ENCODE data around the gene LRRC56. TPM values are rescaled to one million over a fixed set of nuclear protein-coding genes. Genes with fewer than 3 reads are reported as not detected.

Gene LRRC56
- total RNA-seq, 1 experiment from 2014 or later: 3.4 TPM

DNA sequence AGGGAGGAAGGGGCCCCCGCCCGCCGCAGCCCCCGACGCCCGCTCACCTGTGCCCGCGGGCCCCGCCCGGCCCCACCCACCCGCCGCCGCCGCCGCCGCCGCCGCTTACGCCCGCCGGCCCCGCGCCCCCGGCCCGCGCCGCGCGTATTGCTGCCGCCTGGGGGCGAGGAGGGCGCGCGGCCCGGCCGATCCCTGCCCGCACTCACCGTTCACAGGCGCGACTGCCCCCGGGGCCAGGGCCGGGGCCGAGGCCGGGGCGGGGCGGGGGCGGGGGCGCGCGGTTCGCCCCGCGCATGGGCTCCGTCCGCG lies 2.2 kb upstream of the LRRC56 start:
- Mint-ChIP-seq H3K27me3 (ENCODE audit: low read depth) (peaks cover 16% of the 10 kb centered on the region), H3K4me3 (0 out of 5 replicates have a peak overlapping the region, but pooled peaks of 1 of the 2 experiments have one; percentile 15), H3K36me3 (ENCODE audit: insufficient read depth in 1 of 3, low read depth in 3 of 3) (peaks cover 5 to 18% (median 10%) of the 10 kb centered on the region in 3 experiments; a peak in 5 of 7 replicates), H3K9me3 (peaks cover 0 to 2% of the 10 kb centered on the region in 2 experiments; a peak in 1 of 5 replicates), H3K27ac (no peak overlapping the region), H3K4me1 (peaks cover 6 to 8% of the 10 kb centered on the region in 2 experiments; a peak in 2 of 4 replicates)
- Histone ChIP-seq H3K23me2 (ENCODE audit: insufficient read length, low read depth, low read length, poor library complexity, severe bottlenecking) (peaks cover 19% of the 10 kb centered on the region), H4K20me1 (ENCODE audit: control insufficient read depth, insufficient read depth, insufficient read length) (no peaks in the 10 kb centered on the region), H3K23ac (ENCODE audit: insufficient read length, low read depth, low read length) (no peak overlapping the region), H2AK5ac (ENCODE audit: insufficient read length, low read length) (no peak overlapping the region), H3K27ac (ENCODE audit: insufficient read length, low read depth, low read length) (no peak overlapping the region), H4K8ac (replicated peaks; ENCODE audit: insufficient read length, low read depth, low read length) (no peak overlapping the region), H3K18ac (ENCODE audit: insufficient read length, low read depth, low read length) (no peak overlapping the region), H3K56ac (ENCODE audit: insufficient read length, low read depth, low read length) (no peak overlapping the region), H3K27me3 (ENCODE audit: insufficient read depth, low read length) (no peaks in the 10 kb centered on the region), H2BK15ac (ENCODE audit: low read depth, low read length) (no peak overlapping the region), H3K9me3 (ENCODE audit: control insufficient read depth, low read depth, low read length) (no peaks in the 10 kb centered on the region), H2BK5ac (ENCODE audit: insufficient read length, low read length) (no peak overlapping the region), H3K79me1 (ENCODE audit: insufficient read depth, low read depth, low read length, poor library complexity, severe bottlenecking) (no peaks in the 10 kb centered on the region), H4K5ac (ENCODE audit: insufficient read length, low read depth, low read length) (no peak overlapping the region), H3K4me2 (ENCODE audit: insufficient read depth, insufficient read length, low read length) (no peak overlapping the region), H2BK120ac (ENCODE audit: low read depth, low read length, poor library complexity, severe bottlenecking) (no peak overlapping the region), H3K4ac (ENCODE audit: low read depth, low read length) (no peak overlapping the region), H3K9ac (ENCODE audit: extremely low read depth, insufficient read length, low read length) (no peak overlapping the region), H3K14ac (ENCODE audit: insufficient read depth, low read length) (no peak overlapping the region), H2BK20ac (ENCODE audit: low read depth, low read length, poor library complexity, severe bottlenecking) (no peak overlapping the region), H2BK12ac (ENCODE audit: insufficient read length, low read depth, low read length) (no peak overlapping the region), H4K91ac (ENCODE audit: insufficient read length, low read depth, low read length) (no peak overlapping the region), H3K4me1 (ENCODE audit: insufficient read depth, low read length) (no peaks in the 10 kb centered on the region), H2AFZ (ENCODE audit: low read length) (no peak overlapping the region), H3T11ph (ENCODE audit: low read length) (no peak overlapping the region), H3K79me2 (ENCODE audit: insufficient read depth, low read length) (no peaks in the 10 kb centered on the region)
- no CpG with 5 or more reads among the region's 56 CpGs for WGBS (ENCODE audit: extremely low coverage, insufficient read length, low lambda C conversion rate)
- TF ChIP-seq, protein P1, sequence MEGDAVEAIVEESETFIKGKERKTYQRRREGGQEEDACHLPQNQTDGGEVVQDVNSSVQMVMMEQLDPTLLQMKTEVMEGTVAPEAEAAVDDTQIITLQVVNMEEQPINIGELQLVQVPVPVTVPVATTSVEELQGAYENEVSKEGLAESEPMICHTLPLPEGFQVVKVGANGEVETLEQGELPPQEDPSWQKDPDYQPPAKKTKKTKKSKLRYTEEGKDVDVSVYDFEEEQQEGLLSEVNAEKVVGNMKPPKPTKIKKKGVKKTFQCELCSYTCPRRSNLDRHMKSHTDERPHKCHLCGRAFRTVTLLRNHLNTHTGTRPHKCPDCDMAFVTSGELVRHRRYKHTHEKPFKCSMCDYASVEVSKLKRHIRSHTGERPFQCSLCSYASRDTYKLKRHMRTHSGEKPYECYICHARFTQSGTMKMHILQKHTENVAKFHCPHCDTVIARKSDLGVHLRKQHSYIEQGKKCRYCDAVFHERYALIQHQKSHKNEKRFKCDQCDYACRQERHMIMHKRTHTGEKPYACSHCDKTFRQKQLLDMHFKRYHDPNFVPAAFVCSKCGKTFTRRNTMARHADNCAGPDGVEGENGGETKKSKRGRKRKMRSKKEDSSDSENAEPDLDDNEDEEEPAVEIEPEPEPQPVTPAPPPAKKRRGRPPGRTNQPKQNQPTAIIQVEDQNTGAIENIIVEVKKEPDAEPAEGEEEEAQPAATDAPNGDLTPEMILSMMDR (conservative IDR thresholded peaks at IDR 0.05): no peak
- no peak for DNase-seq
